Left renal pelvis (tissue), 4 donors: Measurements from ENCODE around the gene PDZD8. TPM values are rescaled to one million over a fixed set of nuclear protein-coding genes. Genes with fewer than 3 reads are reported as not detected.
"Not testable (repeated sequence)": the region's sequence is repeated elsewhere in the genome, so short reads cannot be mapped to it uniquely, and the experiment has no call there.

ENCODE experiments used
- DNase-seq, 4 donors: peaks; one replicate each; pipeline ENCODE4 v3.0.0-alpha.2; 2013; ENCODE audit warnings: low read depth in 4 of 4, low spot score in 3 of 4
- polyA plus RNA-seq, 4 donors: library from polyadenylated mRNA; unstranded; fragments of 120-200 nt; gene quantifications; one replicate each; pipeline ENCODE4 v1.2.1, GENCODE V29; 2013; ENCODE audit not compliant: insufficient read length in 4 of 4

PDZD8 gene
- polyA plus RNA-seq, 4 donors, result 32.0 to 46.5 (median 38.3) TPM

DNA sequence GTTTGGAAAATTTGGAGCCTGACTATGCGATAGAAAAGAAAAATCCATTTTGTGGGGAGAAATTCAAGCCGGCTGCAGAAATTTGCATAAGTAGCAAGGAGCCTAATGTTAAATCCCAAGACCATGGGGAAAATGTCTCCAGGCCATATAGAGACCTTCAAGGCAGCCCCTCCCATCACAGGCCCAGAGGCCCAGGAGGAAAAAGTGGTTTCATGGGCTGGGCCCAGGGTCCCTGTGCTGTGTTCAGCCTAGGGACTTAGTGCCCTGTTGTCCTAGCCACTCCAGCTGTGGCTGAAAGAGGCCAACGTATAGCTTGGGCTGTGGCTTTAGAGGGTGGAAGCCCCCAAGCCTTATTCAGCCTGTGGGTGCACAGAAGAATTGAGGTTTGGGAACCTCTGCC is 71.8 kb downstream of the PDZD8 start:
- DNase-seq, result not testable (repeated sequence)

DNA sequence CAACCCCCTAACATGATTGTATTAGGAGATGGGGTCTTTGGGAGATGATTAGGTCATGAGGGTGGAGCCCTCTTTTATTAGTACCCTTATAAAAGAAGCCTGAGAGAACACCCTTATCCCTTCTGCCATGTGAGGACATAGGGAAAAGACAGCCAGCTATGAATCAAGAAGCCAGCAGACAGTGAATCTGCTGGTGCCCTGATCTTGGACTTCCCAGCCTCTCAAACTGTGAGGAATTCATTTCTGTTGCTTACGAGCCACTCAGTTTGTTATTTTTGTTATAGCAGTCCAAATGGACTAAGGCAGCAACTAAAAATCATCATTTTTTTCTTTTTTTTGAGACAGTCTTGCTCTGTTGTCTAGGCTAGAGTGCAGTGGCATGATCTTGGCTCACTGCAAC is 74.6 kb downstream of the PDZD8 start:
- no peak for DNase-seq

DNA sequence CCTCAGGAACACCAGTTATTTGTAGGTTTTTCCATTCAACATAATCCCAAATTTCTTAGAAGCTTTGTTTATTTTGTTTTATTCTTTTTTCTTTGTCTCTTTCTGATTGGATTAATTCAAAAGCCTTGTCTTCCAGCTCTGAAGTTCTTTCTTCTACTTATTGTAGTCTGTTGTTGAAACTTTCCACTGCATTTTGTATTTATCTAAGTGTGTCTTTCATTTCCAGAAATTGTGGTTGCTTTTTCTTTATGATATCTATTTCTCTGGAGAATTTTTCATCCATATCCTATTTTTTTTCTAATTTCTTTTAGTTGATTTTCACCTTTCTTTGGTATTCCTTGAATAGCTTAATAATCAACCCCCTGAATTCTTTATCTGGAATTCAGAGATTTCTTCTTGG is 75.8 kb downstream of the PDZD8 start:
- DNase-seq, result no peak

GRCh38 chr10:117298219-117298618 is 77.0 kb downstream of the PDZD8 start:
- no peak for DNase-seq

DNA sequence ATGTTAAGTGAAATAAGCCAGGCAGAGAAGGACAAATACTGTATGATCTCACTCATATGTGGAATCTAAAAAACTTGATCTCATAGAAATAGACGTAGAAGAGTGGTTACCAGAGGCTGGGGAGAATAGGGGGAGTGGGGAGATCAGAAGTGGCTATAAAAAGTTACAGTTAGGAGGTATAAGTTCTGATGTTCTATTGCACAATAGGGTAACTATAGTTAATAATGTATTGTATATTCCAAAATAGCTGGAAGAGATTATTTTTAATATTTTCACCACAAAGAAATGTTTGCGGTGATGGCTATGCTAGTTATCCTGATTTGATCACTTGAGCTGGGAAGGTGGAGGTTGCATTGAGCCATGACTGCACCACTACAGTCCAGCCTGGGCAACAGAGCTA is 80.5 kb downstream of the PDZD8 start:
- DNase-seq, result no peak

GRCh38 chr10:117294039-117294645 is 81.1 kb downstream of the PDZD8 start:
- DNase-seq, result no peak

GRCh38 chr10:117290872-117291271 is 84.4 kb downstream of the PDZD8 start:
- not testable (repeated sequence) for DNase-seq

DNA sequence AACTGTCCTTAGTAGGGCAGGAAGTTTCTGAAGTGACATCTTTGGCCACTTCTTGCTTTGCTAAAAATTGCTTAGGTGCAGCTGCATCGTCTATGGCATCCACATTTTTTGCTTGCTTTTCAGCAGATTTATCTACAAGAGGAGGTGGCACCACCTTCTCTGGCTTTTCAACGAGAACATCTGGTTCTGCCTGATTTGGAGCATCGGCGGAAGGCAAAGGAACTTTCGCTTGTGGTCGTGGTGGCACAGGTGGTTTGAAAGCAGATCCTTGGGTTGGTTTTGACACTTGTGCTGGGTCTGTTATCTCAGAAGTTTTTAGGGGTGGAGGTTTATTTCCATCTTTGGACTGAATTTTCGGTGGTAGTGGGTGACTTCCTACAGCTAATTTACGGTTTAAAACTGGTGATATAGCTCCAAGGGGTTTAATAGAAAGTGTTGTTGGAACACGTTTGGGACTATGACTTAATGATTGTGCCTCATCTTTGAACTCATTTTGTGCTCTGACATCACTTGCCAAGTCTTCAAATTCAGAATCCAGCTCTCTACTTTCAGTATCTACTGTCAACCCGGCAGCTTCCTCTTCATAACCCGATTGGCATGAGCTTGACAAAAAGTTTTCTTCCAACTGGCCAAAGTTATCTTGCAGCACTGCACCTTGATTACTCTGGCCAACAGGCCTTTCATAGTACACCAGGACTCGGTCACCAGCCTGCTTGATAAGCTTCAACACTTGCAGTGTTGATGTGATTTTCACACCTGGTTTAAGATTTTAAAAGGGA is 90.3 kb downstream of the PDZD8 start:
- no peak for DNase-seq

DNA sequence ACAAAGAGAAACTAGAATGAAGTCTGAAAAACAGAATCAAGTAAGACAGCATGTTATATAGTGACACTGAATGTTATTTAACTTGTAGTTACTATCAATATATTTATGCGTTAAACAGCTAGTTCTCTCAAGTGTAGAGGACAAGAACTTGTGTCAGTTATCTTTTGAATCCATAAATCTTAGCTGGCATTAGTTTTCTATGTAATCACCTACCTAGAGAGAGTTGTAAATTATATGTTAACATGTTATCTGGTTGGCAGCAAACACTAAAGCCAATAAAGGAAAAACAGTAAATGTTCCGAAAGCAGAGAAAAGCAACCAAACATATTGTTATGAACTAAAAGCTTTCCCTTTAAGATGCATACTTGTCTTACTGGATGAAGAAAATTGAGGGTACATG is 97.6 kb downstream of the PDZD8 start:
- no peak for DNase-seq

DNA sequence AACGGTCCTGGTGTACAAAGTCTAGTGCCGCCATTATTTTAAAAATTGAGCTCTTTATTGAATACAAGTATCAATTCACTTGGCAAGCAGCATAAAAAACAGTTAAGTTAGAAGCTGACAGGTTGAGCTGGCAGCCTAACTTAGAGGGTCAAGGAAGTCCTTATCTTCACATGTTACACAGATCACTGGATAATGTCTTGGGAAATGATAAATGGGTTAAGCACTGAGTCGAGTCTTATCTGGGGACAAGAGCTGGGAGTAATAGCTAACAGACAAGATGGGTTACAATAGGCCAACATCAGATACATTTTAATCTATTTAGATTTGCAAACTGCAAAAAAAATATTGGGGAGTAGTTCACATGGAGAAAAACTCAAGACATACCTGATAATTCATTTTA is 100.1 kb downstream of the PDZD8 start:
- DNase-seq, result no peak

- no peak for DNase-seq
Measured at GRCh38 chr10:117274509-117274908, 100.7 kb downstream of the PDZD8 start.

DNA sequence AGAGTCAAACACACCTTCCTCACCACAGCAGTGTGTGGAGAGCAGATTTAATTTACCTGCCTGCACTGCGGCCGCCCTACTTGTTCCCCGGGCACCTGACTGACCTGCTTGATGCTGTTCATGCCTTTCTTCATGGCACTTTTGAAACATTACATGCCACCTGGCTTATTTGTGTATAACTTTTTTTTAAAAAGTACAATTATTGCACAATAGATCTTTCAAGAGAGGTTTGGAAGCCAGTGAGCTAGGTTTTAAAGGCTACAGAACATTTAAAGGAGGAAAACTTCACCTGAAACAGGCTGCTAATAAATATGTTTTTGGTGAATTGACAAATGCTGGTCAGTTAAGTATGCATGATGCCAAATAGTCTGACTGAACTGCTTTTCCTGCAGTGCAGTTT is 101.3 kb downstream of the PDZD8 start:
- no peak for DNase-seq

- no peak for DNase-seq
Measured at GRCh38 chr10:117272195-117273076, 102.8 kb downstream of the PDZD8 start.

- DNase-seq, result no peak
Measured at GRCh38 chr10:117271427-117271826, 103.8 kb downstream of the PDZD8 start.

- no peak for DNase-seq
Measured at GRCh38 chr10:117268907-117269306, 106.3 kb downstream of the PDZD8 start.

DNA sequence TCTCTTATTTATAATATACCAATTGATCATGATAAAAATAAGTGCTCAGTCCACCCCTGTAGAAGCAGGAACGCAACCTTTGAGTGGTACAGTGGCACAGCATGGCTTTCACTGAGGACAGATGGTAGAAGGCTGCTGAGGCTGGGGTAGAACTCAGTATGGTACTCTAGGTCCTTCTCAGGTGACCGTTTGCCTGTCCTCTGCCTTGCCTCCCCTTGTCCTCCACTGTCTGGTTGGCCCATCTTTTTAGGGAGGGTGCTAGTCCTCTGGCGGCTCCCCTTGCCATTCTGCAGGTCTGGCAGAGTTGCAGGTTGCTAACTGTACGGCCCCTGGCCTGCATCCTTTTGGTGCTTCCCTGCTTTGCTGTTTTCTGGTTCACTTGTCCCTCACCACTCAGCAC is 107.0 kb downstream of the PDZD8 start:
- DNase-seq, result no peak

DNA sequence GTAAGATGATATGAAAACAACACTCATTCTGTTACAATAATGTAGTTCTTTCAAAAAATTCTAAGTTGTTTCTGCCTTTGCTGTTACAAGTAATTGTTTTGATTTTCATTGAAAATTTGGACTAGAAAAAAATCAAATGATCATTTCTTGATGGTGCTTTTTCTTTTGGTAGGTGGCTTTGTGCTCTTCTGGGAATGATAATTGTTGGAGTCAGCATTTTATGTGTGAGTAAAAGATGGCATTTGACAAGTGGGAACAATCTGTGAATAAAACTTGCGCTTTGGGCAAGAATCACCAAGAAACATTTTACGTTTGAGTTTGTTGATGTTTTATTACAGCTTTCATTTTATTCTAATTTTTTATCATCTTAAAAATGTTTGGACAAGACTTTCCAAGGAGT is 108.4 kb downstream of the PDZD8 start:
- DNase-seq, result no peak

DNA sequence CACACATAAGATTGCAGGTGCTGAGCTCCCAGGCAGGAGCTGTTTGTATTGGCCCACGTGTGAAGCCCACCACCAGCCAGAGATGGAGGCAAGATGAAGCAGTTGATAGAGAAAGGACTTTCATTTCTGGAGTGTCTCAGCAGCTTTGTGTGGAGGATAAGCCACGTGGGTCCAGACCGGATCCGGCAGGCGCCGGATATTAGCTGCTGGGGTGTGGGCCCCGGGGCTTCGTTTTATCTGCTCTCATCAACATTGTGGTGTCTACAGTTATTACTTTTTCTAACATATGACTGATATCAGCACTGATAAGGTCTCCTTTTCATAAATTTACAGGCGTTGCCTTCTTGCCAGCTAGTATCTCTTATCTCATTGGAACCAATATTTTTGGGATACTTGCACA is 108.8 kb downstream of the PDZD8 start:
- DNase-seq, result no peak

DNA sequence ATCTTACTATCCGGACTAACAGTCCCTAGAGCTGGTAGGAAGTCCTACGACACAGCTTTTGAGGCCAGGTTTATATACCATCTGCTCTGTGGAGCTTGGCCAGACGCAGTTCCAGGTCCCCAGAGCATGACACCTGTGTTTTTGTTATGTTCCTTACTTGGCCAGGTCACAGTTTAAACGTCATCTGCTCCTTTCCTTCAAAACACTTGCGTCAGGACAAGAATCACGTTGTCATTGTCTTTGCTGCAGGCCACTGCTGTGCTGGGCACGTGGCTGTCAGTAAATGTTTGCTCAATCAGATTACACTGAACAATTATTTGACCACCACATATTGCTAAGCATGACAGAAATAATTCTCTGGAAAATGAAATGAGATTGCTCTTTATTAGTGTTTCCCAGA is 110.5 kb downstream of the PDZD8 start:
- no peak for DNase-seq

GRCh38 chr10:117262903-117263293 is 112.3 kb downstream of the PDZD8 start:
- DNase-seq, result no peak

- no peak for DNase-seq
Measured at GRCh38 chr10:117262291-117262902, 112.8 kb downstream of the PDZD8 start.
